CD8-positive, alpha-beta memory T cell (primary cell): ENCODE data around the gene TIPIN. TPM values are rescaled to one million over a fixed set of nuclear protein-coding genes. Genes with fewer than 3 reads are reported as not detected.
A peak's percentile ranks its signal among the peaks of the same experiment; 100 is the strongest.
"Not testable (repeated sequence)": the region's sequence is repeated elsewhere in the genome, so short reads cannot be mapped to it uniquely, and the experiment has no call there.

ENCODE experiments used
- CTCF ChIA-PET: fragments of 350-600 bp; sonication (Branson Sonifier 250); formaldehyde crosslinking; loops from one replicate; lab custom pipeline; 2021; ENCODE audit warnings: antibody characterized with exemption; lab: Charles Lee
- POLR2A ChIA-PET: fragments of 350-600 bp; sonication (Branson Sonifier 250); formaldehyde crosslinking; loops from one replicate; lab custom pipeline; 2021; ENCODE audit warnings: antibody characterized with exemption; lab: Charles Lee
- DNase-seq, 5 donors: peaks; one replicate each; pipeline versions ENCODE4 v3.0.0 to v3.0.0-alpha.2; 2020 to 2022; ENCODE audit warnings: mixed read lengths in 1 of 5
- H3K27ac ChIP-seq: one replicate; pipeline ENCODE4 v1.7.0; 2013; ENCODE audit warnings: low read depth, mild to moderate bottlenecking, low read length, moderate library complexity
- H3K27me3 ChIP-seq: 2 replicates; pipeline ENCODE4 v1.7.0; 2013; ENCODE audit warnings: low read length, mild to moderate bottlenecking; ENCODE audit not compliant: insufficient read depth, poor library complexity, severe bottlenecking
- H3K36me3 ChIP-seq: 2 replicates; pipeline ENCODE4 v1.7.0; 2013; ENCODE audit warnings: mild to moderate bottlenecking, low read length, moderate library complexity; ENCODE audit not compliant: insufficient read depth
- H3K4me1 ChIP-seq: 2 replicates; pipeline ENCODE4 v1.7.0; 2013; ENCODE audit warnings: mild to moderate bottlenecking, low read length, moderate library complexity; ENCODE audit not compliant: insufficient read depth
- H3K4me3 ChIP-seq: 2 replicates; pipeline ENCODE4 v1.7.0; 2013; ENCODE audit warnings: mild to moderate bottlenecking, low read length
- H3K9me3 ChIP-seq: 2 replicates; pipeline ENCODE4 v1.7.0; 2013; ENCODE audit warnings: mild to moderate bottlenecking, low read length
- H3K27ac Mint-ChIP-seq, 8 donors: one replicate each; pipeline ENCODE4 v1.8.0; 2020 to 2021; ENCODE audit warnings: mixed read lengths in 8 of 8, mild to moderate bottlenecking in 6 of 8, inconsistent platforms in 3 of 8, moderate library complexity in 3 of 8
- H3K27me3 Mint-ChIP-seq, 2 donors: one replicate each; pipeline ENCODE4 v1.8.0; 2020 to 2021; ENCODE audit warnings: mixed read lengths in 2 of 2, mild to moderate bottlenecking in 1 of 2, moderate library complexity in 1 of 2
- H3K36me3 Mint-ChIP-seq, 3 donors: one replicate each; pipeline ENCODE4 v1.8.0; 2020 to 2021; ENCODE audit warnings: mixed read lengths in 3 of 3, inconsistent platforms in 1 of 3, mild to moderate bottlenecking in 1 of 3
- H3K4me1 Mint-ChIP-seq, 3 donors: one replicate each; pipeline ENCODE4 v1.8.0; 2020 to 2021; ENCODE audit warnings: mixed read lengths in 3 of 3, inconsistent platforms in 1 of 3, mild to moderate bottlenecking in 1 of 3
- H3K4me3 Mint-ChIP-seq, 7 donors: one replicate each; pipeline ENCODE4 v1.8.0; 2020 to 2021; ENCODE audit warnings: mixed read lengths in 7 of 7, mild to moderate bottlenecking in 6 of 7, moderate library complexity in 4 of 7, inconsistent platforms in 2 of 7
- H3K9me3 Mint-ChIP-seq, 5 donors: one replicate each; pipeline ENCODE4 v1.8.0; 2020 to 2022; ENCODE audit warnings: mixed read lengths in 5 of 5, mild to moderate bottlenecking in 3 of 5, moderate library complexity in 2 of 5, inconsistent platforms in 1 of 5
- polyA plus RNA-seq: library from polyadenylated mRNA; unstranded; fragments of 300-500 nt; fragmentation: Illumina TruSeq; gene quantifications from one replicate; pipeline ENCODE4 v1.2.3, GENCODE V29; 2021
- total RNA-seq, 2 experiments: library from RNA; stranded (reverse); gene quantifications; one replicate each; pipeline ENCODE4 v1.2.3, GENCODE V29; 2021

The TIPIN gene
- total and polyA plus RNA-seq, 3 experiments from 2014 or later, result 9.1 to 63.7 (median 58.9) TPM

DNA sequence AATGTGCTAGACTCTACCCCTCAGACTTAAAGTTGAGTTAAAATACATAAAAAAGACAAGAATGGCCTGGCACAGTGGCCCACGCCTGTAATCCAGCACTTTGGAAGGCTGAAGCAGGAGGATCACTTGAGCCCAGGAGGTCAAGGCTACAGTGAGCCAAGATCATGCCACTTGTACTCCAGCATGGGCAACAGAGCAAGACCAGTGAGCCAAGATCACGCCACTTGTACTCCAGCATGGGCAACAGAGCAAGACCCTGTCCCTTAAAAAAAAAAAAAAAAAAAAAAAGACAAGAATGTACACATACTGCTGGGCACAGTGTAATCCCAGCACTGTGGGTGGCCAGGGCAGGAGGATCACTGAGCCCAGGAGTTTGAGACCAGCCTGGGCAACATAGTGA is 45.7 kb downstream of the TIPIN start:
- H3K27me3 ChIP-seq, result no peaks in the 10 kb centered on the region
- no peaks in the 10 kb centered on the region for H3K9me3 Mint-ChIP-seq
- H3K4me3 Mint-ChIP-seq, result no peak overlapping the region
- peaks cover 6 to 92% (median 27%) of the 10 kb centered on the region in 3 donors for H3K36me3 Mint-ChIP-seq
- H3K9me3 ChIP-seq, result no peaks in the 10 kb centered on the region
- H3K36me3 ChIP-seq, result peaks cover 50% of the 10 kb centered on the region
- POLR2A ChIA-PET, result no interaction called here
- no peaks in the 10 kb centered on the region for H3K4me1 ChIP-seq
- no peak overlapping the region for H3K27ac ChIP-seq
- no peaks in the 10 kb centered on the region for H3K27me3 Mint-ChIP-seq
- no peak for DNase-seq
- peaks cover 0 to 9% (median 0%) of the 10 kb centered on the region in 3 donors for H3K4me1 Mint-ChIP-seq
- H3K4me3 ChIP-seq, result no peak overlapping the region
- H3K27ac Mint-ChIP-seq, result peak overlapping the region in 2 of 8 donors; percentile 33 to 56
- CTCF ChIA-PET, result no interaction called here

DNA sequence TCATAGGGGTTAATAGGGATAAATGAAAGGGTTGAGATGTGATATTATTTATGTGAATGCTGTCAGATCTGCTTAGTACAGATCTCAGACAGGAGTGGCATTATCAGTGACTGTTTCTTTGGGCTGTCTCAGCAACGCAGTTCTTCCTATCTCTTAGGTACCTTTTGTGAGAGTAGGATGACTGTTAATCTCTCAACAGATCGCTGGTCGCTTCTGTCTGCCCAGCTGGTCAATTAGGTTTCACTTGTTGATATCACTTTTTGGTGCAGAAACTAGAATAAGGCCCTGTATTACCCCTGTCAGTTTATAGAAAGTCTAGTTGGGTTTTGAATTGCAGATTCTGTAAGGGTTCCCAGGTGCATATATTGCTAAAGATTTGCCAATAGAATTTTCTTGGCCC is 46.7 kb downstream of the TIPIN start:
- no peak for DNase-seq
- Histone ChIP-seq H3K27me3 (no peaks in the 10 kb centered on the region), H3K27ac (no peak overlapping the region), H3K4me3 (no peak overlapping the region), H3K36me3 (peaks cover 42% of the 10 kb centered on the region), H3K9me3 (no peaks in the 10 kb centered on the region), H3K4me1 (no peaks in the 10 kb centered on the region)
- Mint-ChIP-seq H3K36me3 (peaks cover 6 to 88% (median 22%) of the 10 kb centered on the region in 3 donors), H3K27me3 (no peaks in the 10 kb centered on the region), H3K9me3 (no peaks in the 10 kb centered on the region), H3K4me3 (no peak overlapping the region), H3K4me1 (peaks cover 0 to 9% (median 0%) of the 10 kb centered on the region in 3 donors), H3K27ac (no peak overlapping the region)
- ChIA-PET POLR2A (no interaction called here), CTCF (no interaction called here)

DNA sequence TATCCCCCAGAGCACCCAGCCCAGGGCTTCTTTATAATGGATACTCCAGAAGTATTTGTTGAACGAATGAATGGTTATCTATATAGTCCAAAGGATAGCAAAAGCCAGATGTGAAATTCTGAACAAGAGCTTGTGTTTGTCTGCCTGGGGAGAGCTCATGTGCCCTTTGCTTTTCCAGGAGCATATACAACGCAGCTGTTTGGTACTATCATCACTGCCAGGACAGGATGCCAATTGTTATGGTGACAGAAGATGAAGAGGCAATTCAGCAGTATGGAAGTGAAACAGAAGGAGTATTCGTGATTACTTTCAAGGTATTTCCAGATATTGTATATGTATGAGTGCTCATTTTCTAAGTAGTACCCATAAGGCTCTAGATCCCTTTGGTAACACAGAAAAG is 48.0 kb downstream of the TIPIN start:
- no peak overlapping the region for H3K4me3 ChIP-seq
- H3K36me3 ChIP-seq, result peaks cover 34% of the 10 kb centered on the region
- ChIA-PET CTCF (no interaction called here), POLR2A (no interaction called here)
- H3K36me3 Mint-ChIP-seq, result peaks cover 6 to 79% (median 22%) of the 10 kb centered on the region in 3 donors
- no peaks in the 10 kb centered on the region for H3K9me3 Mint-ChIP-seq
- peaks cover 0 to 10% (median 0%) of the 10 kb centered on the region in 3 donors for H3K4me1 Mint-ChIP-seq
- H3K4me1 ChIP-seq, result no peaks in the 10 kb centered on the region
- H3K4me3 Mint-ChIP-seq, result no peak overlapping the region
- no peak overlapping the region for H3K27ac ChIP-seq
- no peaks in the 10 kb centered on the region for H3K27me3 Mint-ChIP-seq
- peak overlapping the region in 3 of 8 donors; percentile 7 to 46 (median 32) for H3K27ac Mint-ChIP-seq
- H3K27me3 ChIP-seq, result no peaks in the 10 kb centered on the region
- DNase-seq, result no peak
- no peaks in the 10 kb centered on the region for H3K9me3 ChIP-seq

DNA sequence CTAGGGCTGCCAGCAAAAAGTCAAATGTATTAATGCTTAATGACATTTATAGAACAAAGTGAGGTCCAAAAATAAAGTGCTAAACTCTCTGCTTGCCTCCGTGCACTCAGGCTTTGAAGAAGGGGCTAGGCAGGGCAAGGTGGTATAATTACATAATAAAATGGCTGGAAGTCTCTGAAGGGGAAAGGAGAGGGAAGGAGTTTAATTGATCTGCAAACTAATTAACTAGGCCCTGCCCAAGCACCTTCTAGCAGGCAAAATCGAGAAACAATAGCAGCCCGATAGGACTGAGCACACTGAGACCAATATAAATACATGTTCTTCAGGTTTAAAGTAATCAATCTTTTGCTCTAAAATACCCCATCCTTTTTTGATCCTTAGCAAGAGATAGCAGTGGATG is 50.1 kb downstream of the TIPIN start:
- POLR2A ChIA-PET, result no interaction called here
- H3K4me1 Mint-ChIP-seq, result peaks cover 17 to 31% (median 21%) of the 10 kb centered on the region in 3 donors
- H3K27ac ChIP-seq, result no peak overlapping the region
- CTCF ChIA-PET, result interaction anchor here (1.5 kb wide), 1 partner anchor 14 kb away, joined by 3 read pairs; no protein-coding TSS in a partner anchor
- H3K9me3 ChIP-seq, result no peaks in the 10 kb centered on the region
- H3K36me3 Mint-ChIP-seq, result peaks cover 0 to 76% (median 17%) of the 10 kb centered on the region in 3 donors
- H3K9me3 Mint-ChIP-seq, result no peaks in the 10 kb centered on the region
- H3K36me3 ChIP-seq, result peaks cover 23% of the 10 kb centered on the region
- H3K27me3 Mint-ChIP-seq, result no peaks in the 10 kb centered on the region
- no peak overlapping the region for H3K4me3 ChIP-seq
- peak overlapping the region in 2 of 8 donors; percentile 68 to 81 for H3K27ac Mint-ChIP-seq
- H3K27me3 ChIP-seq, result no peaks in the 10 kb centered on the region
- no peak overlapping the region for H3K4me3 Mint-ChIP-seq
- no peak for DNase-seq
- H3K4me1 ChIP-seq, result no peaks in the 10 kb centered on the region

DNA sequence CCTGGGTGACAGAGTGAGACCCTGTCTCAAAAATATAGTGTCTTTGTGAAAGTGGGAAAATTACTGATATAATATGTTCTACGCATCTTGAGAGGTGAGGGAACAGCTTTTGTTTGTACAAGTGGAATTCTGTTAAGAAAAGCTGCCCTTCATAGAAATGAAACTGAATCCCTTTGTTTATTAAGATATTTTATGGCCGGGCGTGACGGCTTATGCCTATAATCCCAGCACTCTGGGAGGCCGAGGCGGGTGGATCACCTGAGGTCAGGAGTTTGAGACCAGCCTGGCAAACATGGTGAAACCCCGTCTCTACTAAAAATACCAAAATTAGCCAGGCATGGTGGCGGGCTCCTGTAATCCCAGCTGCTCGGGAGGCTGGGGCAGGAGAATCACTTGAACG is 52.1 kb downstream of the TIPIN start:
- H3K4me1 ChIP-seq, CTCF ChIA-PET, H3K27me3 Mint-ChIP-seq, POLR2A ChIA-PET, H3K27ac Mint-ChIP-seq, H3K27me3 ChIP-seq, H3K27ac ChIP-seq, H3K4me3 ChIP-seq, H3K9me3 Mint-ChIP-seq, DNase-seq, H3K4me3 Mint-ChIP-seq, H3K9me3 ChIP-seq: not testable (repeated sequence)
- peaks cover 21 to 34% (median 24%) of the 10 kb centered on the region in 3 donors for H3K4me1 Mint-ChIP-seq
- peaks cover 15% of the 10 kb centered on the region for H3K36me3 ChIP-seq
- peaks cover 0 to 68% (median 11%) of the 10 kb centered on the region in 3 donors for H3K36me3 Mint-ChIP-seq

DNA sequence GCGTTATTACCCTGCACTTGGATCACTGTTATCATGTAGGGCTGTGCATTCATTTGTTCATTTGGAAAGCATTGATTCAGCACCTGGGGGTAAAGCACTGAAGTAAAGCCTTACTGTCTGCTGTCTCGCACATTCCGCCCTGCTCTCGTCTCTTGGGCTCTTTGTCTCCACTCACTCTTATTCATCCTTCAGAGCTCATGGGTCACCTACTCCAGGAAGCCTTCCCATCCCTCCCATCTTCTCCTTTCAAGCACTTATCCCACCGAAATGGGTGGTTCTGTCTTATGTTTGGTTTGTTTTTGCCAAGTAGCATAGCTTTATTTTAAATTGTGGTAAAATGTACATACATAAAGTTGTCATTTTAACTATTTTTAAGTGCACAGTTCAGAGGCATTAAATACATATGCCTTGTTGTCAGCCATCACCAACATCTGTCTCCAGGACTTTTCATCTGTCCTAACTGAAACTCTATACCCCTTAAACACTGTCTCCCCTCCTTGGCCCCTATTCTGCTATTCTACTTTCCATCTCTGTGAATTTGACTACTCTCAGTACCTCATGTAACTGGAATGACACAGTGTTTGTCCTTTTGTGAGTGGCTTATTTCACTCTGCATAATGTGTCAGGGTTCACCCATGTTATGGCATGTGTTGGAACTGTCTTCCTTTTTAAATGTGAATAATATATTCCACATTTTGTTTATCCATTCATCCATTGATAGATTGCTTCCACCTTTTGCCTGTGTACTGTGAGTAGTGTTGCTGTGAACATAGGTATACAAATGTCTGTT is 53.8 kb downstream of the TIPIN start:
- H3K36me3 Mint-ChIP-seq, result peaks cover 0 to 62% (median 8%) of the 10 kb centered on the region in 3 donors
- Histone ChIP-seq H3K27ac (no peak overlapping the region), H3K4me3 (no peak overlapping the region), H3K9me3 (no peaks in the 10 kb centered on the region), H3K27me3 (no peaks in the 10 kb centered on the region), H3K4me1 (no peaks in the 10 kb centered on the region), H3K36me3 (peaks cover 4% of the 10 kb centered on the region)
- no peak for DNase-seq
- H3K27ac Mint-ChIP-seq, result peak overlapping the region; percentile 13 to 93 (median 74)
- CTCF ChIA-PET, result no interaction called here
- peaks cover 25 to 29% (median 27%) of the 10 kb centered on the region in 3 donors for H3K4me1 Mint-ChIP-seq
- no peaks in the 10 kb centered on the region for H3K27me3 Mint-ChIP-seq
- POLR2A ChIA-PET, result no interaction called here
- peak overlapping the region in 4 of 7 donors; percentile 16 to 46 (median 29) for H3K4me3 Mint-ChIP-seq
- no peaks in the 10 kb centered on the region for H3K9me3 Mint-ChIP-seq

DNA sequence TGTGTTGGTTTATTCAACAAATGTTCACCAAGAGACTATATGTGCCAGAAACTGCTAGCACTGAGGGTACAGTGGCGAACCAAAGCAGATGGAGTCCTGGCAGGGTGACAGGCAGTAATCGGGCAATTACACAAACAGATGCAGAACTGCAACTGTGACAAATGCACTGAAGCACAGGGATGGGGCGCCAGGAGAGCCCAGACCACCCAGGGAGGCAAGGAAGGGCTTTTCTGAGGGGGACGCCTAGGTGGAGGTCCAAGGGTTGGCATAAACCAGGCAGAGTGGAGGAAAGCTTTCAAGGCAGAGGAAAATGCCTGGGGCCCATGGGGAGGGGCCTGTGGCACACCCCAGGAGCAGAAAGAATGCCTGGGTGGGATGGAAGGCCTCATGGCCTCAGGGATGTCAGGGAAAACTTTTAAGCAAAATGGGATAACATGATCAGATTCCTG is 57.7 kb downstream of the TIPIN start:
- peaks cover 0 to 48% (median 5%) of the 10 kb centered on the region in 3 donors for H3K36me3 Mint-ChIP-seq
- H3K27ac Mint-ChIP-seq, result peak overlapping the region in 2 of 8 donors; percentile 63 to 78
- Histone ChIP-seq H3K36me3 (no peaks in the 10 kb centered on the region), H3K27ac (no peak overlapping the region), H3K9me3 (no peaks in the 10 kb centered on the region), H3K4me3 (no peak overlapping the region), H3K4me1 (peaks cover 9% of the 10 kb centered on the region), H3K27me3 (no peaks in the 10 kb centered on the region)
- DNase-seq, result no peak
- no peaks in the 10 kb centered on the region for H3K27me3 Mint-ChIP-seq
- H3K4me3 Mint-ChIP-seq, result no peak overlapping the region
- H3K9me3 Mint-ChIP-seq, result no peaks in the 10 kb centered on the region
- ChIA-PET POLR2A (no interaction called here), CTCF (no interaction called here)
- H3K4me1 Mint-ChIP-seq, result peaks cover 45 to 57% (median 56%) of the 10 kb centered on the region in 3 donors

DNA sequence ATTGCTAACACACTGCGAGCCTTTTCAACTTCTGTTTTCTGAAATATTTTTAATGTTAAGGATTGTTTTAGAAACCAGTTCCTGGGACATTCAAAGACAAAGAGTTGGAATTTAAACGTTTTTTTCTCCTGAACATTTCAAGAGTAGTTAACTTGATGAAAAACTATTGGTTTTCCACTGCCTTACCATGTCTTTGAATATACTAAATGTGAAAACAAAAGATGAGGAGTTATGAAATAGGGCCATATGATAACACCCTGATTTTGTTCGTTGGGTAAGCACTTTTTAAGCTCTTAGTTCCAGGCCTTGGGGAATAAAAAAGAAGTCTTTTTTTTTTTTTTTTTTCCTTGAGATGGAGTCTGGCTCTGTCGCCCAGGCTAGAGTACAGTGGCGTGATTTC is 60.3 kb downstream of the TIPIN start:
- no peaks in the 10 kb centered on the region for H3K27me3 ChIP-seq
- no peaks in the 10 kb centered on the region for H3K36me3 ChIP-seq
- no peak for DNase-seq
- ChIA-PET CTCF (interaction anchor here (0.8 to 2.1 kb wide), 3 partner anchors 9 to 203 kb away, joined by 3 to 5 read pairs (median 3); partner anchors contain the start of gene SNAPC5), POLR2A (interaction anchor here (0.5 kb wide), 1 partner anchor 60 kb away, joined by 4 read pairs; the partner anchor contains the start of gene TIPIN)
- H3K9me3 ChIP-seq, result no peaks in the 10 kb centered on the region
- H3K27ac ChIP-seq, result no peak overlapping the region
- H3K4me3 ChIP-seq, result no peak overlapping the region
- Mint-ChIP-seq H3K9me3 (no peaks in the 10 kb centered on the region), H3K27ac (peak overlapping the region in 1 of 8 donors; percentile 58), H3K4me3 (peak overlapping the region in 2 of 7 donors; percentile 11 to 48), H3K4me1 (peaks cover 41 to 54% (median 52%) of the 10 kb centered on the region in 3 donors), H3K27me3 (no peaks in the 10 kb centered on the region), H3K36me3 (peaks cover 0 to 31% (median 3%) of the 10 kb centered on the region in 3 donors)
- peaks cover 26% of the 10 kb centered on the region for H3K4me1 ChIP-seq
